ENCODE results near the gene SND1. TPM values are rescaled to one million over a fixed set of nuclear protein-coding genes. Genes with fewer than 3 reads are reported as not detected.

Gene SND1
- total RNA-seq, 2 donors from 2014 or later, result 146 to 155 TPM

DNA sequence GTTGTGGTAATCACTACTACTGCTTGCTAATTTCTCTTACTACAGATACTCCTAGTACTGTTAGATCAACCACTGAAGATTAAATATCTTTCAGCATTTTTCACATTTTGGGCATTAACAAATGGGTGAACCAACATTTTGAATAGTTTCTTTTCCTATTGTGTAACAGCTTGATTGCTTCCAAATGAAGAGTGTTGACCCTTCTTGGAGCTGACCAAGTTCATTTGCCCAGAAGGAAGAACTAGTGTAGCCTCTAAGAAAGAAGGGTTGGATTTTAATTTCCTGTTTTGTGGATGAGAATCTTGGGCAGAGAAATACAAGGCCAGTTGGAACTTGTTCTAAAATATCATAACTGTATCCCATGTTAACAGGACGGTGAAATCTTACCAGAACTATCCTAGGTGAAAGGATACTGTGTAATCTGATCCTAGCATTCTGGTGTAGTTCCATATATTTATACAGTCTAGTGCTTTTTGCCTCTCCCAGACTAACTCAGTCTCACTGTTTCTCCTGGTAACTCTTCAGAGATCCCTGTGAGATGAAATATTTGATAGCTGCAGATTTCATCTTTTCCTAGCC is 37.3 kb downstream of the SND1 start:
- TF ChIP-seq, protein P1, sequence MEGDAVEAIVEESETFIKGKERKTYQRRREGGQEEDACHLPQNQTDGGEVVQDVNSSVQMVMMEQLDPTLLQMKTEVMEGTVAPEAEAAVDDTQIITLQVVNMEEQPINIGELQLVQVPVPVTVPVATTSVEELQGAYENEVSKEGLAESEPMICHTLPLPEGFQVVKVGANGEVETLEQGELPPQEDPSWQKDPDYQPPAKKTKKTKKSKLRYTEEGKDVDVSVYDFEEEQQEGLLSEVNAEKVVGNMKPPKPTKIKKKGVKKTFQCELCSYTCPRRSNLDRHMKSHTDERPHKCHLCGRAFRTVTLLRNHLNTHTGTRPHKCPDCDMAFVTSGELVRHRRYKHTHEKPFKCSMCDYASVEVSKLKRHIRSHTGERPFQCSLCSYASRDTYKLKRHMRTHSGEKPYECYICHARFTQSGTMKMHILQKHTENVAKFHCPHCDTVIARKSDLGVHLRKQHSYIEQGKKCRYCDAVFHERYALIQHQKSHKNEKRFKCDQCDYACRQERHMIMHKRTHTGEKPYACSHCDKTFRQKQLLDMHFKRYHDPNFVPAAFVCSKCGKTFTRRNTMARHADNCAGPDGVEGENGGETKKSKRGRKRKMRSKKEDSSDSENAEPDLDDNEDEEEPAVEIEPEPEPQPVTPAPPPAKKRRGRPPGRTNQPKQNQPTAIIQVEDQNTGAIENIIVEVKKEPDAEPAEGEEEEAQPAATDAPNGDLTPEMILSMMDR (IDR thresholded peaks at IDR 0.05), result no peak
- no peak for TF ChIP-seq POLR2A (IDR thresholded peaks at IDR 0.05)
- H3K36me3 ChIP-seq (replicated peaks in 1 of 2; ENCODE audit: insufficient read depth in 1 of 2, low read depth in 2 of 2), result peaks cover 0 to 11% of the 10 kb centered on the region in 2 donors
- H3K9me3 ChIP-seq, result no peaks in the 10 kb centered on the region
- intact Hi-C loops (cut with DNase I), result no loop called here
- DNase-seq (no peak), ATAC-seq (no peak)
- no peaks in the 10 kb centered on the region for H3K27me3 ChIP-seq
- no peak overlapping the region for H3K4me3 ChIP-seq
- 78 to 80% methylated on average over 1 of the region's 1 CpG for WGBS, 2 donors
- no peak overlapping the region for H3K27ac ChIP-seq
- H3K4me1 ChIP-seq, result peaks cover 13% of the 10 kb centered on the region

DNA sequence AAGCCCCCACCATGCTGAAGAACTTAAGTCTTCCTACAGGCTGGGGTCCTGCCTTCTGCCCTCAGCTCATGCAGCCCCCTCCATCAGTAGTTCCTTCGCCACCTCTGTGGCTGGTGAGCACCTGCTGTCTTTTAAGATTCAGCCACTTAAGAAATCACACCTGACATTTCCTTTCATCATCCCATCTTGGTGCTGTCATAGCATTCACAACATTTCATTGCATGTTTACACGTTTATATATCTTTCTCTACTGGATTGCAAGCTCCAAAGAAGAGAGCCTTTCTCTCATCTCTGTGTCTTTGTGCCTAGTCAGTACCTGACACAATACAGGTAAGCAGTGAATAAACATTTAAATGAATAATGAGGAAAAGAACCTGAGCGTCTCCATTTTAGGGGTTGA is 38.3 kb downstream of the SND1 start:
- DNase-seq, result no peak
- Histone ChIP-seq H3K4me3 (no peak overlapping the region), H3K27ac (no peak overlapping the region), H3K27me3 (no peaks in the 10 kb centered on the region), H3K4me1 (peaks cover 3% of the 10 kb centered on the region), H3K9me3 (no peaks in the 10 kb centered on the region), H3K36me3 (replicated peaks in 1 of 2; ENCODE audit: insufficient read depth in 1 of 2, low read depth in 2 of 2) (peaks cover 0 to 15% of the 10 kb centered on the region in 2 donors)
- TF ChIP-seq, protein P1 (IDR thresholded peaks at IDR 0.05), result no peak
- no peak for TF ChIP-seq POLR2A (IDR thresholded peaks at IDR 0.05)
- no peak for ATAC-seq
- 86 to 87% methylated on average over 3 of the region's 3 CpGs for WGBS, 2 donors
- intact Hi-C loops (cut with DNase I), result no loop called here

DNA sequence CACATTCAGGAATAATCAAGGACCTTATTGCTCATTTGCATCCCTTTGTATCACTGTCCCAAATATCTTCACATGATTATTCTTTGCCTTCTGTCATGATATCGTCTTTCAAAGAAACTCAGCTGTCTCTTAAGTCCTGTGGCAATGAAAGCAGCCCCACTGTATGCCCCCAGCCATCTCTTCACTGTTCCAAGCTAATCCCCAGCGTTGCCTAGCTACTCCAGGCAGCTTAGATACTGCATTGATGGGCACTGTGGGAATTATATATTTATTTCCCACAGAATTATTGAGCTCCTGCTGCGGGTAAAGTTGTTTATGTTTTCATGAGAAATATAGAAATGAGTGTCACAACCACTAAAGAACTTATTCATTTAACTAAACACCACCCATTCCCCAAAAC is 38.8 kb downstream of the SND1 start:
- DNase-seq, result no peak
- Histone ChIP-seq H3K27me3 (no peaks in the 10 kb centered on the region), H3K27ac (no peak overlapping the region), H3K36me3 (replicated peaks in 1 of 2; ENCODE audit: insufficient read depth in 1 of 2, low read depth in 2 of 2) (peaks cover 0 to 18% of the 10 kb centered on the region in 2 donors), H3K4me3 (no peak overlapping the region), H3K9me3 (no peaks in the 10 kb centered on the region), H3K4me1 (no peaks in the 10 kb centered on the region)
- no peak for ATAC-seq
- TF ChIP-seq POLR2A (IDR thresholded peaks at IDR 0.05), result no peak
- TF ChIP-seq, protein P1 (IDR thresholded peaks at IDR 0.05), result no peak
- 81 to 88% methylated on average over 3 of the region's 3 CpGs for WGBS, 2 donors
- intact Hi-C loops (cut with DNase I), result no loop called here

DNA sequence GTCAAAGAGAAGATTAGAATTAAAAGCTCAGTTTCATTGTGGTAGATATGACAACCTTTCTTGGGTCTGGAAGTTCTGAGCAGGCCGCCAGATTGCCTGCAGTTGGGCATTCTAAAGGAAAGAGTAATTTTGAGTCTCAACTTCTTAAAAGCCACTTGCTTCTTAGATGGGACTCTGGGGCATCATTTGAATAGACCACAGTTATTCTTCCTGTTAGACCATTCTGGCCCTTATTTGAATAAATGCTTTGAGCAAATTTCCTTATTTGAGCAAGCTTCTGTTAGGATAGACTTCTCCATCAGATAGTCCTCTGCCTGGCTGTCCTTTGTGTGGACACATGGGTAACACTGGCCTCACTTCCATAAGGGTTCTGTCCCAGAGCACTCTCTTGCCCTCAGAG is 40.2 kb downstream of the SND1 start:
- DNase-seq (no peak), ATAC-seq (no peak)
- intact Hi-C loops (cut with DNase I), result no loop called here
- Histone ChIP-seq H3K4me1 (peaks cover 2% of the 10 kb centered on the region), H3K27ac (no peak overlapping the region), H3K27me3 (no peaks in the 10 kb centered on the region), H3K9me3 (no peaks in the 10 kb centered on the region), H3K4me3 (no peak overlapping the region), H3K36me3 (replicated peaks in 1 of 2; ENCODE audit: insufficient read depth in 1 of 2, low read depth in 2 of 2) (peaks cover 0 to 18% of the 10 kb centered on the region in 2 donors)
- 93 to 94% methylated on average over 1 of the region's 1 CpG for WGBS, 2 donors
- no peak for TF ChIP-seq POLR2A (IDR thresholded peaks at IDR 0.05)
- TF ChIP-seq, protein P1 (IDR thresholded peaks at IDR 0.05), result no peak

DNA sequence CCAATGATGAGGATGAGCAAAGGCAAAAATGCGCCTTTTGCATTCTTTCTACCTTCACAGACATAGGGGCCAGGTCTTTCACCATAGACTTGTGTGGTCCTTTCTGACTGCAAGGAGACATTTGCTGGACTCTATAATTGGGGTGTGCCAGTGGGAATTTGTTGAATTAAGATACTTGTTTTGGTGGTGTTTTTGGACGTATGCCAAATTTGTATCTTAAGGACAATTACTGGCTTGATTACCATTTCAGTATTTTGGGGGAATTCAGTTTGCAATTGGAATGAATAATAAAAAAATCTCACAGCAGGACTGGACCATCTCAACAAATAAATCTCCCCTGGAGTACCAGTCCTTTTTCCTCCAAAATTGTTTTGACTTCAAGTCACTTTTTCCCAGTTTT is 47.9 kb downstream of the SND1 start:
- H3K9me3 ChIP-seq, result no peaks in the 10 kb centered on the region

More for the DNA sequence above, 47.9 kb downstream of the SND1 start:
- intact Hi-C loops (cut with DNase I), result loop anchor here (10.0 kb wide), 1 partner anchor 515 kb away; no protein-coding TSS in a partner anchor
- H3K4me3 ChIP-seq, result no peak overlapping the region
- no peak for DNase-seq
- no peak for TF ChIP-seq POLR2A (IDR thresholded peaks at IDR 0.05)
- TF ChIP-seq, protein P1 (IDR thresholded peaks at IDR 0.05), result no peak
- 64 to 75% methylated on average over 2 of the region's 2 CpGs for WGBS, 2 donors
- H3K4me1 ChIP-seq, result peaks cover 12% of the 10 kb centered on the region
- no peak for ATAC-seq
- no peaks in the 10 kb centered on the region for H3K27me3 ChIP-seq
- peaks cover under 1 to 44% of the 10 kb centered on the region in 2 donors for H3K36me3 ChIP-seq (replicated peaks in 1 of 2; ENCODE audit: insufficient read depth in 1 of 2, low read depth in 2 of 2)
- no peak overlapping the region for H3K27ac ChIP-seq

Data from body of pancreas (tissue), 4 donors.